ENCODE measurements around the gene RFTN1. TPM values are rescaled to one million over a fixed set of nuclear protein-coding genes. Genes with fewer than 3 reads are reported as not detected.
"Not testable (repeated sequence)": the region's sequence is repeated elsewhere in the genome, so short reads cannot be mapped to it uniquely, and the experiment has no call there.

The RFTN1 gene
- total RNA-seq, 1 experiment from 2014 or later = 21.3 TPM

DNA sequence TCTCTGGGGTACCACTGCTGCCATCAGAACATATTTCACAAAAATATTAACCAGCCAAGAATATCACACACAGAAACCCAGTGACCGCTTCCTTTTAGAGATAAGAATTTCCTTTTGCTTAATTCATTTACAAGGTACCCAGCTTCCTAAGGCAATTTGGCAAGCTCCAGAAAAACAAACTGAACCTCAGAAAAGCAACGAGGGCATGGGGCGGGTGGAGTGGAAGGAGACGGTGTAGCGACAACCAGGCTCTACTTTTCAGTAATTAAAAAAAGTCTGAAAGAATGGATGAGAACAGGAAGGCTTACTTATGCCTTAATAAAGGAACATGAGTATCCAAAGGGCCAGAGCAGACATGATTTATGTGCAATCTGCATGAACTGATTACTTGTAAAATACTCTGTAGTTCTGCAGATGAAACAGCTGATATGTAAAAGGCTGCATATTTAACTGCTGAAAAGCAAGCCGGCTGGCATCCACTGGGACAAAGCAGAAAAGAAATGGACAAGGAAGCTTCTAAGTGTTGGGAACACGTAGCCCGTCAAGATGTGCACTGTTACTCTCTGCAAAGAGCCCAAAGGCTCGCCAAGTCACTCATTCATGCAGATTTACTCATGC, 18.6 kb downstream of the RFTN1 start:
- in situ Hi-C loops (cut with HindIII; ENCODE audit: low sequenced_read_pairs) = no loop called here
- DNase-seq (ENCODE audit: low spot score) = no peak

DNA sequence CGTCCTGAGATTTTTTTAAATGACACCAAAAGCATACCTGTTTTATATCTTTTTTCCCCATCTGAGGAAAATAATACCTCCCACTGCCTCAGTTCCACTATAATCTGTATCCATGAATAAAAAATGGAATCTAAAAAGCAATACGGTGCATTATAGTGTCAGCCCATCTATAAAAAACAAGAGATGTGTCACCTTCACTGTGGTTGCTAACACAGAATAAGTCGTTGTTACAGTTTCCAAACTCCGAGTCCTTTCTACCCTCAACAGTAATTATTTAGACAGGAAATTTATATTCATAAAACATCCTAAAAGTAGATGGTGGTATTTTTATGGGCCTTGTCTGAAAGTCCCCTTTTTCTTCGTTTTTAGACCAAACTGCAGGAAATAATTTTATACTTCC, 19.4 kb downstream of the RFTN1 start:
- in situ Hi-C loops (cut with HindIII; ENCODE audit: low sequenced_read_pairs) = no loop called here
- no peak for DNase-seq (ENCODE audit: low spot score)

DNA sequence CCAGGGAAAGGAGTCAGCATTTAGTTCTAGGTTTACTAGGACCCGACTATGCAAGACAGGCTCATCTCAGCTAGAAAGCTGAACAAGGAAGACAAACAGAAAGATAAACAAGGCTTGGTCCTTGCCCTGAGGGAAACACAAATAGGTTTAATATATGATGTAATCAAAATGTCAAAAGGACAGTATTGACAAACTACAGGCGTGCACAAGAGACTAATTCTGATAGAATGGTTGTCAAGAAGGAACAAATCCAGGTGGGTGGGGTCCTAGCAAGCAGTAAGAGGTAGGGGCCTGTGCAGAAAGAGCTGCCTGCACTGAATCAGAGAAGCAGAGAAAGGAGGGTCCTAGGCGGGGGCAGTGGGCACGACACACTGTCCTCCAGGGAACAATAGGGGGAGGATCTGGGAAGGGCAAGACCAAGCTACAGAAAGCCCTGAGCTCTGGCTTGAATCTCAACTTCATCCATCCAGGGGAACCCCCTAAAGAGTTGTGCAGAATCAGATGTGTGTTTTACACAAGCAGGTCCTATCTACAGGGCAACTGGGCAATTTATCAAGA, 23.4 kb downstream of the RFTN1 start:
- in situ Hi-C loops (cut with HindIII; ENCODE audit: low sequenced_read_pairs) = no loop called here
- DNase-seq (ENCODE audit: low spot score) = no peak

DNA sequence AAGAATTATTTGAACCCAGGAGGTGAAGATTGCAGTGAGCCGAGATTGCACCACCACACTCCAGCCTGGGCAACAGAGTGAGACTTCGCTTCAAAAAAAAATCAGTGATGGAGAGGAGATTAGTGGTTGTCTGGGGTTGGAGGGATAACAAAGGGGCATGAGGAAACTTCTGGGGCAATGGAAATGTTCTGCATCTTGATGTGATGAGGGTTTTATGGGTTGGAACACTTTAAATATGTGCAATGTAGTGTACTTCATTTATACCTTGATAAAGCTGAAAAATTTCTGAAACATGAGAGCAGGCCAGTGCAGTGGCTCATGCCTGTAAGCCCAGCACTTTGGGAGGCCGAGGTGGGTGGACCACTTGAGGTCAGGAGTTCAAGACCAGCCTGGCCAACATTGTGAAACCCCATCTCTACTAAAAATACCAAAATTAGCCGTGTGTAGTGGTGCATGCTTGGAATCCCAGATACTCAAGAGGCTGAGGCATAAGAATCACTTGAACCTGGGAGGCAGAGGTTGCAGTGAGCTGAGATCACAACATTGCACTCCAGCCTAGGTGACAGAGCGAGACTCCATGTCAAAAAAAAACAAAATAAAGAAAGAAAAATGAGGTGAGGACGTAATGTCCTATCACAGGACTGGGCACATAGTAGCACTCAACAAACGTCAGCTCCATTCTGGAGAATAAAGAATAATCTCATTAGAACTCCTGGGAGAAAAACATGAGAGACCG, 24.0 kb downstream of the RFTN1 start:
- in situ Hi-C loops (cut with HindIII; ENCODE audit: low sequenced_read_pairs); DNase-seq (ENCODE audit: low spot score): not testable (repeated sequence)

DNA sequence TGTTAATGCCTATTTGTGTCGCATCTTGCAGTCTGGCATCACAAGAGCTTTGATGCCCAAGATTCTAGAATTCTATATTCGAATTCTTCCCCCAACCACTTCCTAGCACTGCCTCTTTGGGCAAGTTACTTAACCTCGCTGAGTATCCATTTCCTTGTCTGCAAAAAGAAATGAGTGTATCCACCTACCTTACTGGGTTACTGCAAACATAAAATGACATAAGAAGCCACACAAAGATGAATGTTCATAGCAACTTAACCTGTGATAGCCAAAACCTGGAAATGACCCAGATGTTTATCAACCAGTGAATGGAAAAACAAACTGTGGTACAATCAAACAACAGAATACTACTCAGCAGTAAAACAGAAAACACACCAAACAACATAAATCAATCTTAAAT, 24.9 kb downstream of the RFTN1 start:
- in situ Hi-C loops (cut with HindIII; ENCODE audit: low sequenced_read_pairs) = no loop called here
- DNase-seq (ENCODE audit: low spot score) = no peak

DNA sequence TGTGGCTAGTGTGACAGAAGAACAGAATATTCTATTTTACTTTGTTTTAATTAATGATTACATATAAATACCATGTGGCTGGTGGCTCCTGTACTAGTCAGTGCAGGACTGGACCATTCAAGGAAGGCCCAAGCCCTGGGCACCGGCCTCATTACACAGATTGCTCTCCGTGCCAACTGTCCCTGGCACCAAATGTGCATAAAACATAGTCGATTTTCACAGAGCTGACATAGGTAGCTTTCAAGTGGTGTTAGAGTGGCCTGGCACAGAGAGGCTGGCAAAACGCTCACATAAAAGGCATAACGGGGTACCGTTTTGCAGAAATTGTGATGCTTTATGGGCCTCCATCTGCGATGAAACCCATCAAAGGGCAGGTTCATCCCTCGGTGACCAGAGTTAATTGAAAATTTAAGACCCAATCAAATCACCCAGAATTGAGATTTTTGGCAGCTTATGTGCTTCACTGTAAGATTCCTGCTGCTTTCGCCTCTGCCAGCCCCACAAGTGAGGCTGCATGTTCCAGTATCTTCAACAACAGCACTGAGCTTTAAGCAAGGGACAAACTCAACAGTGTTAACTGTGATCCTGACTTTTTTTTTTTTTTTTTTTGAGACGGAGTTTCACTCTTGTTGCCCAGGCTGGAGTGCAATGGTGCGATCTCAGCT, 25.9 kb downstream of the RFTN1 start:
- DNase-seq (ENCODE audit: low spot score) = peak; percentile 61
- in situ Hi-C loops (cut with HindIII; ENCODE audit: low sequenced_read_pairs) = no loop called here

DNA sequence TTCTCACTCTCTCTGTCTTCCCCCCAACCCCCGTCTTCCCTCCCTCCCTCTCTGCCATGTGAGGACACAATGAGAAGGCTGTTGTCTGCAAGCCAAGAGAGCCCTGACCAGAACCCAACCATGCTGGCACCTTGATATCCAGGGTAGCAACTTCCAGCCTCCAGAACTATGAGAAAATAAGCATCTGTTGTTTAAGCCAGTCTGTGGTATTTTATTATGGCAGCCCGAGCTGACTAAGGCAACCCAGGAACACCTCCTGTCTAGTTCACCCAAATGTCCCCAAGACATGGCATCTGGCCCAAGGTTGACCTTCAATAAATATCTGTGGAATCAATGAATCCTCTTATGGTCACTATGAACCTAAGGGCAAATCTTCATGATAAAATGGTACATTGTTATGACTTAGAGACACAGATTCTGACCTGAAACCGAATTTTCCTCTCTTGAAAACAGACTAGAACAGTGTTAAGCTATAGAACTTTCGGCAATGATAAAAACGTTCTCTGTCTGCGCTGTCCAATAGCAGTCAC, 26.5 kb downstream of the RFTN1 start:
- no peak for DNase-seq (ENCODE audit: low spot score)
- in situ Hi-C loops (cut with HindIII; ENCODE audit: low sequenced_read_pairs) = no loop called here

DNA sequence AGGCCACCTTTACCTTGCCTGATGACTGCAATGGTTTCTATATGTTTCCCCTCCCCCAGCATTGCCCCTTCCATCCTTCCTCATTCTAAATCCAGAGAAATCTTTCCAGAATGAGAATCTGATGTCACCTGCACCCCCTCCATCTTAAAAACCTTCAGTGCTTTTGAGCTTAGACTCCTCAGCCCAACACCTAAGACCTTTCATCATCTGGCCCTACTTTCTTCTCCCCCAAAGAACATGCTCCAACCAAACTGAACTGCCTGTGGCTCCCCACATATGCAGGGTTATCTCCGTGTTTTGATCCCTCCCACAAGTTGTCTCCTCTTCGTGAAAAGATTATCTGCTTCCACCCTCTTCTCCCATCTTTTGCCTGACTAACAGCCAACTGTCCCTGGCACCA, 27.3 kb downstream of the RFTN1 start:
- no peak for DNase-seq (ENCODE audit: low spot score)
- in situ Hi-C loops (cut with HindIII; ENCODE audit: low sequenced_read_pairs) = no loop called here

DNA sequence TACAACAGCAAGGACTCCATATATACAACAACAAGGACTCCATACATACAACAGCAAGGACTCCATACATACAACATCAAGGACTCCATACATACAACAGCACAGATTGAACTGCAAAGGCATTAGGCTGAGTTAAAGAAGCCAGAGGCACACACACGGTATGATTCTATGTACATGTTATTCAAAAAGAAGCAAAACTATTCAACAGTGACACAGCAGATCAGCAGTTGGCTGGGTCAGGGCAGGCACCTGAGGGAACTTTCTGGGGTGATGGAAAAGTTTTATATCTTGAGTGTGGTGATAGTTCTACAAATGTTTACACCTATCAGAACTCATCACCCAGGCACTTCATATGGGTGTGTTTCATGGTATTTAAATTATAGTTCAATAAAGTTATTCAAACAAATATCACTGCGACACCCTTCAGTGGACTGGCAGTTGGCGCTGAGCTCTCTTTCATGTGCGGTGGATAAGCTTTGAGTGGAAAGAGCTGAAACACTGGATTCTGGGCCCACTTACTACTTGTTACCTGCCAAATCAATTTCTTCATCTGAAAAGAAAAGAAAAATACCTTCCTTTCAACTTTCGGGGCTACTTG, 28.0 kb downstream of the RFTN1 start:
- in situ Hi-C loops (cut with HindIII; ENCODE audit: low sequenced_read_pairs) = no loop called here
- DNase-seq (ENCODE audit: low spot score) = no peak

DNA sequence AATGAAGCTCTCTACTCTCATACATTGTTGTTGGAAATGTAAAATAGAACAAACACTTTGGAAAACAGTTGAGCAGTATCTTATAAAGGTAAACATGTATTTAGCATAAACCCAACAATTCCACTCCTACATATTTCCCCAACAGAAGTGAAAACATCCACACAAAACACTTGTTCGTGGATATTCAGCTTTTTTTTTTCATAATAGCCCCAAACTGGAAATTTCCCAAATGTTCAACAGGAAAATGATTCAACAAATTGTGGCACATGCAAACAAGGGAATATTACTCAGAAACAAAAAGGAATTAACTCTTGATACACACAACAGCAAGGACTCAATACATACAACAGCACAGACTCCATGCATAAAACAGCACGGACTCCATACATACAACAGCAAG, 28.5 kb downstream of the RFTN1 start:
- in situ Hi-C loops (cut with HindIII; ENCODE audit: low sequenced_read_pairs) = no loop called here

DNA sequence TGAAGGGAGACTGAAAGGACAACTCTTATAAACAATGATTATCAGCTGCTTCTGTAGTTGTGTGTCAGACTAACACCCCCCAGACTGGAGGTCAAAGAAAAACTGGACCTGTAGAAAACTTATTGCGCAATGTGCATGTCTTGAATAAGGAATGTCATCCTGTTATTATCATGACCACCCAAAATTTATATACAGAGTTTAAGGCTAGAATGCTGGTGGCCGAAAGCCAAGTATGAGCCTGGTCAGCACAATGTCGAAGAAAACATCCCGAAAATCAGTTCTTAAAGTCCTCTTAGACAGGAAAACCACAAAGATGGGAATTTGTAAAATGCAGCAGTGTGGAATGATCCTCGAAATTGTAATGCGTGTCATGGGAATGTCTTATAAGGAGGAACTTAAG, 29.3 kb downstream of the RFTN1 start:
- in situ Hi-C loops (cut with HindIII; ENCODE audit: low sequenced_read_pairs) = no loop called here
- no peak for DNase-seq (ENCODE audit: low spot score)

More for the DNA sequence above, 28.5 kb downstream of the RFTN1 start:
- no peak for DNase-seq (ENCODE audit: low spot score)

DNA sequence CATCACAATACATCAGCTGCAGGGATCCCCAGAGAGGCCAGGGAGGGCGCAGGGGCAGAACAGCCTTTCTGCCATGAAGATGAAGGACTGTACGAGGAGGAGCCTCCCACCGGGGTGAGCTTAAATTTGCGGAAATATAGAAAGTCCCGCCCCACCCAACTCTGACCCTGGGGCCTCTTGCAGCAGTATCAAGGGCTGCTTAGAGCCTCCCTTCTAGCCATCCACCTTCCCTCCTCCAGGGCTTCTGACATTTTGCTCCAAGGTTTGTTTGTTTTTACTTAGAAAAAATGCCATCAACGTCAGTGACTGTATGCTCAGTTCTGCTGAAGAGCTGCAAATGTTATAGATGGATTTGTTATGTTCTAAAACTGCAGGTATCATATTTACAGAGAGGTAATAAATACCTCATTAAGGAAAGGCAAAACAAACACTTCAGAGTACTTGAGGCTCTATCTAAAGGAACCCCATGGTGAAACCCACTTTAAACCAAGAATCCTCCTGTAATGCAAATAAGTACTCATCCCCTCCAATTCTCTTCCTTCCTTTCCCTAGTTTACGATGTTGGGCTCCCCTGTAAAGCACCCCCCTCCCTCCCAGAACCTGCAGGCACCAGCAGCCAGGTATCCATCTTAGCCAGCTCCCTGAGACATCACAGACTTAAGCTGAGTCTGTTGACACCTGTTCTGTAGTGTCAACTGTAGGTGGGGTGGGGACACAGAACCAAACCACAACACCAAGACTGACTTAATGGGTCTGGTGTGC, 30.5 kb downstream of the RFTN1 start:
- no peak for DNase-seq (ENCODE audit: low spot score)
- in situ Hi-C loops (cut with HindIII; ENCODE audit: low sequenced_read_pairs) = no loop called here

DNA sequence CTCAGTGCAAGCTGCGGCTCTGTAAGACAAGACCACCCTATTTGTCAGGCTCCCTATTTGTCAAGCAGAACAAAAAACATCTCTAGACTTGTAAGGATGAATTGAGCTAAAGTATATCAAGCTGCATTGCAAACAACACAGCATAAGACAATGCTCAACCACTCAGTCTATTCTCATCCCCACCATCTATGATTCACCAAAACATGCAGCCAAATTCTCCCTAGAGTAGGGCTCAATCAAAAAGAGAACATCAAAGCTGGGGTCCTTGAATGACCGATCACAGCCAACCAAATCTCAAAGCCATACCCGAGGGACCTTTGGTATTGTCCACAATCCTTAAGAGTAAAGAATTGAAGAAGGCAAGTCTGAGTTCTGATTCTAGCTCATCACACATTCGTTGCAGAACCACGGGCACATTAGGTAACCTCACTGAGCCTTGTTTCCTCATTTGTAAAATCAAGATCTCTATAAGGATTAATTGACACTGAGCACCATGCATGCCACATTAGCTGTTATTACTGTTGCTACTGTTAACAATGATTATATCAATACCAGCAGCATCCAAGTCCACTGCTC, 31.2 kb downstream of the RFTN1 start:
- no peak for DNase-seq (ENCODE audit: low spot score)
- in situ Hi-C loops (cut with HindIII; ENCODE audit: low sequenced_read_pairs) = no loop called here

DNA sequence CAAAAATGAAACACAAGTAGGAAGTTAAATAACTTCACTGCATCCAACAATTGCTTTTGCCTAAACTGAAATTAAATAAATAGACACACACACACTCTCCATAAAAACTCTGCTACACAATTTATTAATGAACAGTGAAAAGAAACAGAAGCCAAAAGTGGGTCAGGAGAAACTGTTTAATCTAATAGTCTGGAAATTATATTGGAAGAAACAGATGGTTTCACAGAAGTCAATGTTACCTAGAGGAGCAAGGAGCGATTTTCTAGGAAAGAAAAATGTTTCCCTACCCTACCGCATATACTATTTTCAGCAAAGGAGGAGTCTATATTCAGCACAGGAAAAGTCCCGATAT, 32.0 kb downstream of the RFTN1 start:
- no peak for DNase-seq (ENCODE audit: low spot score)
- in situ Hi-C loops (cut with HindIII; ENCODE audit: low sequenced_read_pairs) = no loop called here

DNA sequence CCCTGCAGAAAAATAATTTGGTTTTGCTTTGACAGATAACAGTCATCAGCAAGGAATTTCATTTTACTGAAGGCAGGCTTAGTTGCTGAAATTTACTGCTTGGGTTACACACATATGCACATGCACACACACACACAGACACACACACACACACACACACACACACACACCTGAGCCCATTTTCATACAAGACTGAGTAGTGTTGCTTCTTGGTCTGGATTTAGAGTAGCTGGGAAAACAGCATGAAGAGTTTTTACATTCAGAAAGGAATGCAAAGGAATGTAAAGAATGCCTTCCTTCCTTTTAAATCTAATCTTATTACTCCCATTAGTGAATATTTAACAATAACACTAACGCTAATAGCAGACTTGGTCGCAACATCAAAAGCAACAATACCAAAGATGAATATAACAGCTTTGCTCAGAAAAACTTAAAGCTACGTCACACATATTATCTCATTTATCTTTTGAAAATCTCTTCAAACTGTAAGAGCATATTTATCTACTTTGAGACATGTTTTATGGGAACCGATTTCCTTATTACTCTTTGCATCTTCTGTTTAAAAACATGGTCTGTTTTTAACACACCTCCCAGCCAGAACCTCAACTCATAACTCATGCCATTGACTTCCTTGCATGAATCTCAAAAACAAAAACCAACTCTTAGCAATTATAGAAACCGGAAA, 32.5 kb downstream of the RFTN1 start:
- no peak for DNase-seq (ENCODE audit: low spot score)

DNA sequence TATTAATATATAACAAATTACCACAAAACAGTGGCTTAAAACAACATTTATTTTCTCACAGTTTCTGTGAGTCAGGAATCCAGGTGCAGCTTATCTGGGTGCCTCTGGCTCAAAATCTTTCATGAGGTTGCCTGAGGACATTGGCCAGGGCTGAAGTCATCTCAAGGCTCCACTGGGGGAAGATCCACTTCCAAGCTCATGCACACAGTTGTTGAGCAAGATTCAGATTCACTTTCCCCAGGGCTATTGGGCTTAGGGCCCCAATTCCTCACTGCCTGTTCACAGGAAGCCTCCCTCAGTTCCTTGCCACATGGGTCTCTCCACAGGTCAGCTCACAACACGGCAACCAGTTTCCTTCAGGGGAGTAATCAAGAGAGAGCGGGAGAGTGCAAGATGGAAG, 35.0 kb downstream of the RFTN1 start:
- in situ Hi-C loops (cut with HindIII; ENCODE audit: low sequenced_read_pairs) = no loop called here
- no peak for DNase-seq (ENCODE audit: low spot score)

More for the DNA sequence above, 32.5 kb downstream of the RFTN1 start:
- in situ Hi-C loops (cut with HindIII; ENCODE audit: low sequenced_read_pairs) = no loop called here

DNA sequence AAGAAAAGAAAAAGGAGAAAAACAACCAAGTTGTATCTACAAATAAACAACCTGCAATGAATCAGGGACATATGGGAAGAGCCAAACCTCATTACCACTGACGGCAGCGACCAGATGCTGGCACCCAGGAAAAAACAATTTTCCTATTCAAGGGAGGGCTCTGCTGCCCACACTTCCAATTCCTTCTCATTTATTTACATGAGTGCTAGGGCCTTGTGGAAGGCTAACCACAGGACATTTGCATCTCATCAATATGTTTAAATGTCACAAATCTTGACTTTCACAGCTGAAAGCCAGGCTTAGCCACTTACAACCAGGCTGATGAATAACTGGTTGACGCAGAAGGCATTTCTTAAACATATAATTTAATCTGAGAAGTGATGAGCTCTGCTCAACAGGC, 36.0 kb downstream of the RFTN1 start:
- in situ Hi-C loops (cut with HindIII; ENCODE audit: low sequenced_read_pairs) = no loop called here
- DNase-seq (ENCODE audit: low spot score) = no peak

DNA sequence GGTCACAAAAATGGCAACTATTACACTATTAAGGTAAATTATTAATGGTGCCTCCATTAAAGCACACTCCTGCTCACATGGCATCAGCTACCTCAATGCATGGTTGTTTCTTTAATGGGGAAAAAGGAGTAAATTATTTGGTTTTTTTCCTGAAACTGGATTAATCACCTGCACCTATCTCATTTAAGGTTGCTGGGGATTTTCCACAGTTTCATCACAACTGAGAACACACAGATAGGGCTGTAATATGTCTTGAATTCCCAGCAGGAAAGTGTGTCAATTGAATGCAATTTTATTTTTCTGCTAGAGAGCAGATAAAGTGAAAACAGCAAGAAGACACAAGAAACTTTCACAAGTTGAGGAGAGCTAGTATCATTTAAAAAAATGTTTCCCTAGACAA, 36.4 kb downstream of the RFTN1 start:
- DNase-seq (ENCODE audit: low spot score) = no peak
- in situ Hi-C loops (cut with HindIII; ENCODE audit: low sequenced_read_pairs) = no loop called here
